IMR-90 (cell line): Measurements from ENCODE around the gene ANOS1. TPM values are rescaled to one million over a fixed set of nuclear protein-coding genes. Genes with fewer than 3 reads are reported as not detected.

ENCODE experiments used
- ATAC-seq: fragments of 200-7000 bp; cut with Tn5 transposase; 2 replicates; pipeline ENCODE4 v1.9.1; 2020; ENCODE audit warnings: low read depth, mild to moderate bottlenecking, moderate library complexity
- BruUV-seq: library from RNA; stranded (reverse); fragments of 400-500 nt; replicated peaks from 2 replicates; lab custom pipeline; 2021; lab: Mats Ljungman, UMichigan
- CTCF ChIA-PET: fragments of 300-600 bp; formaldehyde crosslinking; extraction: SDS; loops from one replicate; lab custom pipeline; 2021; ENCODE audit warnings: antibody characterized with exemption; lab: Yijun Ruan, JAX
- POLR2A ChIA-PET: fragments of 300-600 bp; sonication (Branson Sonifier 250); formaldehyde crosslinking; loops from one replicate; lab custom pipeline; 2022; ENCODE audit warnings: antibody characterized with exemption; ENCODE audit not compliant: unreplicated experiment; lab: Charles Lee
- DNase-seq: peaks from one replicate; pipeline ENCODE4 v3.0.0; 2013
- H2AFZ ChIP-seq: replicated peaks from 2 replicates; pipeline ENCODE3; 2013; ENCODE audit warnings: low read length, mild to moderate bottlenecking; ENCODE audit not compliant: poor library complexity
- H2AK5ac ChIP-seq: 2 replicates; pipeline ENCODE4 v1.6.1; 2013; ENCODE audit warnings: low read depth, low read length, inconsistent platforms
- H2AK9ac ChIP-seq: replicated peaks from 2 replicates; pipeline ENCODE3; 2013; ENCODE audit warnings: mild to moderate bottlenecking, low read depth, low read length, moderate library complexity; ENCODE audit not compliant: poor library complexity
- H2BK120ac ChIP-seq: 2 replicates; pipeline ENCODE4 v1.6.1; 2013; ENCODE audit warnings: low read depth, low read length, inconsistent platforms
- H2BK15ac ChIP-seq: 3 replicates; pipeline ENCODE4 v1.6.1; 2013; ENCODE audit warnings: low read depth, low read length, inconsistent platforms
- H2BK20ac ChIP-seq: 2 replicates; pipeline ENCODE4 v1.6.1; 2013; ENCODE audit warnings: low read depth, mild to moderate bottlenecking, inconsistent platforms, low read length, moderate library complexity
- H2BK5ac ChIP-seq: 2 replicates; pipeline ENCODE4 v1.6.1; 2013; ENCODE audit warnings: mild to moderate bottlenecking, low read depth, low read length, inconsistent platforms; ENCODE audit not compliant: poor library complexity, severe bottlenecking
- H3K14ac ChIP-seq: replicated peaks from 2 replicates; pipeline ENCODE4 v1.6.1; 2013; ENCODE audit warnings: low read depth, low read length, inconsistent platforms
- H3K18ac ChIP-seq: 2 replicates; pipeline ENCODE4 v1.6.1; 2013; ENCODE audit warnings: low read depth, low read length, control low read depth
- H3K23ac ChIP-seq: 2 replicates; pipeline ENCODE4 v1.6.1; 2013; ENCODE audit warnings: low read depth, low read length, inconsistent platforms
- H3K27ac ChIP-seq: 2 replicates; pipeline ENCODE4 v1.5.1; 2013; ENCODE audit warnings: mild to moderate bottlenecking, control low read depth, low read length; ENCODE audit not compliant: insufficient read depth
- H3K27me3 ChIP-seq: 2 replicates; pipeline ENCODE4 v1.6.1; 2013; ENCODE audit warnings: low read length; ENCODE audit not compliant: control insufficient read depth, insufficient read depth
- H3K36me3 ChIP-seq: 2 replicates; pipeline ENCODE4 v1.6.1; 2013; ENCODE audit warnings: low read length, mixed read lengths; ENCODE audit not compliant: control insufficient read depth, insufficient read depth
- H3K4ac ChIP-seq: 2 replicates; pipeline ENCODE4 v1.6.1; 2013; ENCODE audit warnings: low read depth, low read length, inconsistent platforms
- H3K4me1 ChIP-seq: 2 replicates; pipeline ENCODE4 v1.6.1; 2013; ENCODE audit warnings: low read length, mixed read lengths; ENCODE audit not compliant: control insufficient read depth, insufficient read depth
- H3K4me2 ChIP-seq: 2 replicates; pipeline ENCODE4 v1.6.1; 2013; ENCODE audit warnings: low read depth, mild to moderate bottlenecking, control low read depth, low read length, moderate library complexity
- H3K4me3 ChIP-seq: 2 replicates; pipeline ENCODE4 v1.5.1; 2013; ENCODE audit warnings: low read depth, mild to moderate bottlenecking, control low read depth, low read length, moderate library complexity; ENCODE audit not compliant: insufficient read depth
- H3K56ac ChIP-seq: 2 replicates; pipeline ENCODE4 v1.6.1; 2013; ENCODE audit warnings: low read length, inconsistent platforms; ENCODE audit not compliant: insufficient read depth; ENCODE audit errors: extremely low read depth
- H3K79me1 ChIP-seq, 2 experiments: 2 replicates each; pipeline ENCODE4 v1.6.1; 2013; ENCODE audit warnings: low read length in 2 of 2, inconsistent platforms in 1 of 2, low read depth in 1 of 2
- H3K9ac ChIP-seq: 2 replicates; pipeline ENCODE4 v1.6.1; 2013; ENCODE audit warnings: low read depth, low read length, control low read depth
- H3K9me1 ChIP-seq: 2 replicates; pipeline ENCODE4 v1.6.1; 2013; ENCODE audit warnings: low read length, inconsistent platforms; ENCODE audit not compliant: insufficient read depth
- H3K9me3 ChIP-seq: 2 replicates; pipeline ENCODE4 v1.6.1; 2013; ENCODE audit warnings: low read length; ENCODE audit not compliant: control insufficient read depth, insufficient read depth
- H4K20me1 ChIP-seq: 2 replicates; pipeline ENCODE4 v1.6.1; 2013; ENCODE audit warnings: low read length, inconsistent platforms; ENCODE audit not compliant: insufficient read depth
- H4K5ac ChIP-seq: 2 replicates; pipeline ENCODE4 v1.6.1; 2013; ENCODE audit warnings: mild to moderate bottlenecking, low read depth, low read length, control low read depth
- H4K8ac ChIP-seq, 2 experiments: 2 replicates each; pipeline ENCODE4 v1.6.1; 2013; ENCODE audit warnings: low read depth in 2 of 2, low read length in 2 of 2, control low read depth in 1 of 2, inconsistent platforms in 1 of 2
- H4K91ac ChIP-seq: 2 replicates; pipeline ENCODE4 v1.6.1; 2013; ENCODE audit warnings: low read depth, low read length, inconsistent platforms; ENCODE audit not compliant: insufficient read depth
- CHD1 ChIP-seq: IDR thresholded peaks from 2 replicates; pipeline ENCODE4 v1.6.1; 2012; ENCODE audit warnings: low read depth, low read length, improper control_type of control experiment
- ELK1 ChIP-seq: fragments of 150-350 bp; IDR thresholded peaks from 2 replicates; pipeline ENCODE4 v1.6.1; 2016; ENCODE audit warnings: low read depth, mild to moderate bottlenecking, low read length, moderate library complexity, borderline replicate concordance
- FOS ChIP-seq: fragments of 150-350 bp; IDR thresholded peaks from 2 replicates; pipeline ENCODE4 v1.6.1; 2016; ENCODE audit warnings: low read depth, low read length
- POLR2A ChIP-seq: IDR thresholded peaks from 2 replicates; pipeline ENCODE4 v1.6.1; 2012; ENCODE audit warnings: mild to moderate bottlenecking, low read depth, low read length
- RAD21 ChIP-seq: IDR thresholded peaks from 2 replicates; pipeline ENCODE4 v1.6.1; 2012; ENCODE audit warnings: low read length, improper control_type of control experiment
- RCOR1 ChIP-seq: IDR thresholded peaks from 2 replicates; pipeline ENCODE4 v1.6.1; 2012; ENCODE audit warnings: mild to moderate bottlenecking, low read length, improper control_type of control experiment; ENCODE audit not compliant: insufficient replicate concordance
- SMC3 ChIP-seq: fragments of 150-350 bp; IDR thresholded peaks from 2 replicates; pipeline ENCODE4 v1.6.1; 2016; ENCODE audit warnings: low read depth, mild to moderate bottlenecking, antibody characterized with exemption, low read length, moderate library complexity
- WGBS, 2 experiments: methylation state at CpG; one replicate each; pipeline versions ENCODE4 v1.1.5 to v1.1.7; 2013; ENCODE audit warnings: missing lambda C conversion rate in 2 of 2; ENCODE audit not compliant: insufficient read length in 1 of 2; ENCODE audit errors: extremely low coverage in 2 of 2; 5-methylcytosine and 5-hydroxymethylcytosine counted together
- dilution Hi-C: fragments of 300-500 bp; cut with HindIII; formaldehyde crosslinking; loops from one replicate; pipeline ENCODE4 v1.14.3; 2018; ENCODE audit warnings: low sequenced_read_pairs; ENCODE audit not compliant: unreplicated experiment
- in situ Hi-C: fragments of 300-500 bp; cut with MboI; formaldehyde crosslinking; loops from 3 replicates; pipeline ENCODE4 v1.14.3; 2019; ENCODE audit warnings: low sequenced_read_pairs, inconsistent platforms, mixed read lengths
- intact Hi-C: fragments of 100-400 bp; cut with micrococcal nuclease; formaldehyde crosslinking; loops from 2 replicates; pipeline ENCODE4 v1.10.0; 2022
- polyA plus RNA-seq, 3 experiments: library from polyadenylated mRNA; depleted of rRNA; stranded (reverse); fragments of >200 nt; gene quantifications; 2 replicates each; pipeline ENCODE4 v1.2.3, GENCODE V29; 2012; ENCODE audit warnings: low replicate concordance in 1 of 3
- total RNA-seq: library from RNA; depleted of rRNA; stranded (reverse); fragments of >200 nt; gene quantifications from 2 replicates; pipeline ENCODE4 v1.2.3, GENCODE V29; 2012
- TF ChIP-seq, protein P1 (sequence below): conservative IDR thresholded peaks from 2 replicates; pipeline ENCODE4 v1.5.1; 2012; ENCODE audit warnings: mild to moderate bottlenecking, low read depth, low read length, improper control_type of control experiment

The ANOS1 gene
- total and polyA plus RNA-seq, 2 of the 4 experiments (the other 2 are of a cell fraction), result under 0.01 to 0.17 TPM

DNA sequence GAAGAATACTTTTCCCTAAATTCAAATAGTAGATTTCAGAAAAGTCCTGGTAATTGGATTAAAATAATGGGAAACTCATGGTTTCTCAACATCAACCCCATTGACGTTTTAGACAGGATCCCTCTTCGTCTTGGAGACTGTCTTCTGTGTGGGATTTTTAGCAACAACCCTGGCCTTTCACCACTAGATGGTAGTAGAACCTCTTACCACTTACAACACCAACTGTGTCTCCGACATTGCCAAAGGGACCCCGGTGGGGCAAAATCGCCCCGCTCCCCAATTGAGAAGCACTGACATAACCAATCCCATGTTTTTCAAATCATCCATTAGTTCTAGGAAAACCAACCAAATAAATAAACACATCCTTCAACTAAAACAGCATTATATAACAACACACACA, 16.9 kb upstream of the ANOS1 start:
- no peaks in the 10 kb centered on the region for H3K79me1 ChIP-seq
- H2AK9ac ChIP-seq, result no peak overlapping the region
- no peak overlapping the region for H3K56ac ChIP-seq
- intact Hi-C loops, result loop anchor here (1.0 to 10.0 kb wide), 2 partner anchors 66 to 956 kb away; no protein-coding TSS in a partner anchor
- DNase-seq (peak; percentile 43), ATAC-seq (no peak)
- in situ Hi-C loops, result loop anchor here (10.0 kb wide), 1 partner anchor 66 kb away; no protein-coding TSS in a partner anchor
- no peak overlapping the region for H3K18ac ChIP-seq
- H3K4ac ChIP-seq, result no peak overlapping the region
- dilution Hi-C loops, result no loop called here
- H4K20me1 ChIP-seq, result no peaks in the 10 kb centered on the region
- H2AK5ac ChIP-seq, result no peak overlapping the region
- H2BK5ac ChIP-seq, result no peak overlapping the region
- no peak overlapping the region for H4K91ac ChIP-seq
- H4K8ac ChIP-seq, result no peak overlapping the region
- H3K9me3 ChIP-seq, result no peaks in the 10 kb centered on the region
- no peak overlapping the region for H2BK15ac ChIP-seq
- WGBS, 2 experiments, result 5% methylated on average over 3 of the region's 6 CpGs; no CpG with 5 or more reads in 1 of the 2 experiments
- H2AFZ ChIP-seq, result no peak overlapping the region
- no peak overlapping the region for H3K4me2 ChIP-seq
- H2BK20ac ChIP-seq, result no peak overlapping the region
- H3K9ac ChIP-seq, result no peak overlapping the region
- ChIA-PET CTCF (no interaction called here), POLR2A (no interaction called here)
- H3K27ac ChIP-seq, result no peak overlapping the region
- no peak for TF ChIP-seq FOS
- no peak for TF ChIP-seq ELK1
- no peak for TF ChIP-seq RCOR1
- TF ChIP-seq SMC3, result peak; percentile 27
- peak; percentile 51 for TF ChIP-seq RAD21
- TF ChIP-seq CHD1, result no peak
- TF ChIP-seq POLR2A, result no peak
- TF ChIP-seq, protein P1, sequence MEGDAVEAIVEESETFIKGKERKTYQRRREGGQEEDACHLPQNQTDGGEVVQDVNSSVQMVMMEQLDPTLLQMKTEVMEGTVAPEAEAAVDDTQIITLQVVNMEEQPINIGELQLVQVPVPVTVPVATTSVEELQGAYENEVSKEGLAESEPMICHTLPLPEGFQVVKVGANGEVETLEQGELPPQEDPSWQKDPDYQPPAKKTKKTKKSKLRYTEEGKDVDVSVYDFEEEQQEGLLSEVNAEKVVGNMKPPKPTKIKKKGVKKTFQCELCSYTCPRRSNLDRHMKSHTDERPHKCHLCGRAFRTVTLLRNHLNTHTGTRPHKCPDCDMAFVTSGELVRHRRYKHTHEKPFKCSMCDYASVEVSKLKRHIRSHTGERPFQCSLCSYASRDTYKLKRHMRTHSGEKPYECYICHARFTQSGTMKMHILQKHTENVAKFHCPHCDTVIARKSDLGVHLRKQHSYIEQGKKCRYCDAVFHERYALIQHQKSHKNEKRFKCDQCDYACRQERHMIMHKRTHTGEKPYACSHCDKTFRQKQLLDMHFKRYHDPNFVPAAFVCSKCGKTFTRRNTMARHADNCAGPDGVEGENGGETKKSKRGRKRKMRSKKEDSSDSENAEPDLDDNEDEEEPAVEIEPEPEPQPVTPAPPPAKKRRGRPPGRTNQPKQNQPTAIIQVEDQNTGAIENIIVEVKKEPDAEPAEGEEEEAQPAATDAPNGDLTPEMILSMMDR, result peak; percentile 49
- no peaks in the 10 kb centered on the region for H3K27me3 ChIP-seq
- BruUV-seq, result no TSS peak
- H3K14ac ChIP-seq, result no peak overlapping the region
- no peaks in the 10 kb centered on the region for H3K36me3 ChIP-seq
- H3K9me1 ChIP-seq, result no peaks in the 10 kb centered on the region
- no peak overlapping the region for H3K4me3 ChIP-seq
- H3K23ac ChIP-seq, result no peak overlapping the region
- H3K4me1 ChIP-seq, result no peaks in the 10 kb centered on the region
- H4K5ac ChIP-seq, result no peak overlapping the region
- no peak overlapping the region for H2BK120ac ChIP-seq
